ENCODE measurements around the gene CCNF.
A peak's percentile ranks its signal among the peaks of the same experiment; 100 is the strongest.

DNA sequence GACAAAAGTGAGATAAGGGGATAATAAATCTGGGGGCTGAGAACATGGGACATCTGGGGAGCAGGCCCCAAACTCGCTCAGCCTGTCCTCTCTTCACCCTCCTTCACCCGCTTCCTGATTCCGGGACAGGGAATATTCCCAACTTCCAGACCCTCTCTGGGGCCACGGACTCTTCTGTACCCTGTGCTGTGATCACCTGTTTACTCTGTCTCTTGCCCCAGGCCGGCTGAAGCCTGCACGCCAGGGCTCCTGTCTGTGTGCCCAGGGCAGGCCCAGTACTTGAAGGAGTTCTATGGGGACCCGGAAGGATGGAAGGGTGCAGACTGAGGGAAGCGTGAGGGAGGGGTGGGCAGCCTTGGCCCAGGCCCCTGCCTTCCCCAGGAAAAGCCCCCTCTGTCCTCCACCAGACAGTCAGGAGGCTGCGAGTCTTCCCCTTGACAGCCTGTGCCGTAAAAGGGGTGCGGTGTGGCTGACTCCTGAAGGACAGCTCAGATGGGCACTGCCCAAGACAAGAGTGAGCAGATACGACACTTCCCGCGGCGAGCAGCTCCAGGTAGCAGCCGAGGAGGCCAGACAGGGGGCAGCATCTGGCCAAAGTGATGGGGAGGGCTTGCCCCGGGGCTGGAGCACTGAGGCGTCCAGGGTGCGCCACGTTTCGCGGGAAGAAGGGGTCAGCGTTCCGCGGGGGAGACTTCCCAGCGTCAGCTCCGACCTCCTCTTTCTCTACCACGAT, 1.0 kb upstream of the CCNF start:
- TF ChIP-seq, protein P1, sequence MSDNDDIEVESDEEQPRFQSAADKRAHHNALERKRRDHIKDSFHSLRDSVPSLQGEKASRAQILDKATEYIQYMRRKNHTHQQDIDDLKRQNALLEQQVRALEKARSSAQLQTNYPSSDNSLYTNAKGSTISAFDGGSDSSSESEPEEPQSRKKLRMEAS (IDR thresholded peaks at IDR 0.05) = no peak
- TF ChIP-seq SRF (IDR thresholded peaks at IDR 0.05; ENCODE audit: low read depth) (no peak), EGR1 (IDR thresholded peaks at IDR 0.05; ENCODE audit: low read depth) (no peak), JUND (IDR thresholded peaks at IDR 0.05) (no peak), POLR2A (IDR thresholded peaks at IDR 0.05; ENCODE audit: borderline replicate concordance, extremely low read depth, insufficient read depth, insufficient read length) (no peak), EZH2 (IDR thresholded peaks at IDR 0.05) (no peak), EZH2phosphoT487 (IDR thresholded peaks at IDR 0.05; ENCODE audit: borderline replicate concordance) (no peak), CEBPB (IDR thresholded peaks at IDR 0.05; ENCODE audit: low read depth) (no peak), POLR2AphosphoS5 (IDR thresholded peaks at IDR 0.05; ENCODE audit: low read depth, low read length) (no peak), ELF1 (IDR thresholded peaks at IDR 0.05; ENCODE audit: borderline replicate concordance, low read depth) (no peak), FOSL1 (IDR thresholded peaks at IDR 0.05; ENCODE audit: low read depth) (no peak), YY1 (IDR thresholded peaks at IDR 0.05; ENCODE audit: extremely low read depth, insufficient replicate concordance, low read depth, low read length) (no peak)
- TF ChIP-seq, protein P2, sequence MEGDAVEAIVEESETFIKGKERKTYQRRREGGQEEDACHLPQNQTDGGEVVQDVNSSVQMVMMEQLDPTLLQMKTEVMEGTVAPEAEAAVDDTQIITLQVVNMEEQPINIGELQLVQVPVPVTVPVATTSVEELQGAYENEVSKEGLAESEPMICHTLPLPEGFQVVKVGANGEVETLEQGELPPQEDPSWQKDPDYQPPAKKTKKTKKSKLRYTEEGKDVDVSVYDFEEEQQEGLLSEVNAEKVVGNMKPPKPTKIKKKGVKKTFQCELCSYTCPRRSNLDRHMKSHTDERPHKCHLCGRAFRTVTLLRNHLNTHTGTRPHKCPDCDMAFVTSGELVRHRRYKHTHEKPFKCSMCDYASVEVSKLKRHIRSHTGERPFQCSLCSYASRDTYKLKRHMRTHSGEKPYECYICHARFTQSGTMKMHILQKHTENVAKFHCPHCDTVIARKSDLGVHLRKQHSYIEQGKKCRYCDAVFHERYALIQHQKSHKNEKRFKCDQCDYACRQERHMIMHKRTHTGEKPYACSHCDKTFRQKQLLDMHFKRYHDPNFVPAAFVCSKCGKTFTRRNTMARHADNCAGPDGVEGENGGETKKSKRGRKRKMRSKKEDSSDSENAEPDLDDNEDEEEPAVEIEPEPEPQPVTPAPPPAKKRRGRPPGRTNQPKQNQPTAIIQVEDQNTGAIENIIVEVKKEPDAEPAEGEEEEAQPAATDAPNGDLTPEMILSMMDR (IDR thresholded peaks at IDR 0.05 in 2 of 3, conservative IDR thresholded peaks at IDR 0.05 in 1 of 3; ENCODE audit: borderline replicate concordance in 1 of 3, insufficient read depth in 1 of 3, low read depth in 2 of 3, low read length in 2 of 3) = peak in 2 of 3 experiments; percentile 41 to 46; a peak in 4 of 6 replicates
